Anterior cingulate cortex (tissue), 58 donors: Measurements from ENCODE around the gene MTHFS.
"Not testable (repeated sequence)": the region's sequence is repeated elsewhere in the genome, so short reads cannot be mapped to it uniquely, and the experiment has no call there.

Source experiments
- DNase-seq, 58 donors: peaks; one replicate each; lab custom pipeline; 2025; lab: John Stamatoyannopoulos, UW

The MTHFS gene

GRCh38 chr15:79916502-79917132, 19.8 kb upstream of the MTHFS start:
- no peak for DNase-seq

GRCh38 chr15:79915776-79916501, 19.1 kb upstream of the MTHFS start:
- not testable (repeated sequence) for DNase-seq

GRCh38 chr15:79914728-79915127, 17.9 kb upstream of the MTHFS start:
- no peak for DNase-seq

- not testable (repeated sequence) for DNase-seq
Measured at GRCh38 chr15:79909556-79910335, 12.9 kb upstream of the MTHFS start.

- DNase-seq: no peak
Measured at GRCh38 chr15:79904271-79904670, 7.5 kb upstream of the MTHFS start.

- DNase-seq: no peak
Measured at GRCh38 chr15:79903626-79904025, 6.8 kb upstream of the MTHFS start.

- no peak for DNase-seq
Measured at GRCh38 chr15:79903144-79903543, 6.3 kb upstream of the MTHFS start.

- DNase-seq: no peak
Measured at GRCh38 chr15:79901958-79902357, 5.1 kb upstream of the MTHFS start.

GRCh38 chr15:79900818-79901378, 4.1 kb upstream of the MTHFS start:
- DNase-seq: not testable (repeated sequence)

- no peak for DNase-seq
Measured at GRCh38 chr15:79900087-79900486, 3.3 kb upstream of the MTHFS start.

- not testable (repeated sequence) for DNase-seq
Measured at GRCh38 chr15:79898786-79899185, 2.0 kb upstream of the MTHFS start.

- DNase-seq: no peak
Measured at GRCh38 chr15:79898369-79898768, 1.6 kb upstream of the MTHFS start.

- DNase-seq: no peak
Measured at GRCh38 chr15:79897701-79898113, 893 bp upstream of the MTHFS start.

GRCh38 chr15:79897380-79897678, 515 bp upstream of the MTHFS start:
- DNase-seq: no peak

GRCh38 chr15:79896131-79896633, 632 bp downstream of the MTHFS start:
- DNase-seq: peak in 1 of 58 donors; percentile 48

- no peak for DNase-seq
Measured at GRCh38 chr15:79887054-79887930, 9.5 kb downstream of the MTHFS start.

GRCh38 chr15:79886124-79886523, 10.7 kb downstream of the MTHFS start:
- DNase-seq: no peak

GRCh38 chr15:79884204-79884596, 12.6 kb downstream of the MTHFS start:
- DNase-seq: no peak

GRCh38 chr15:79883579-79884203, 13.1 kb downstream of the MTHFS start:
- no peak for DNase-seq

GRCh38 chr15:79881668-79882067, 15.1 kb downstream of the MTHFS start:
- DNase-seq: no peak
